ENCODE measurements around the gene RAB33A. TPM values are rescaled to one million over a fixed set of nuclear protein-coding genes. Genes with fewer than 3 reads are reported as not detected.
A peak's percentile ranks its signal among the peaks of the same experiment; 100 is the strongest.

RAB33A gene
- polyA plus RNA-seq, 1 donor from 2014 or later, result 74.7 TPM

- Histone ChIP-seq H4K20me1 (ENCODE audit: insufficient read depth) (no peaks in the 10 kb centered on the region), H3K79me2 (replicated peaks; ENCODE audit: insufficient read depth, low read length) (peaks cover 5% of the 10 kb centered on the region), H2AFZ (ENCODE audit: low read depth, low read length) (no peak overlapping the region), H3K27ac (ENCODE audit: low read length) (no peak overlapping the region), H3K4me3 (ENCODE audit: low read length) (no peak overlapping the region), H3K36me3 (ENCODE audit: insufficient read depth, low read length) (no peaks in the 10 kb centered on the region), H3K27me3 (ENCODE audit: insufficient read depth, low read depth, low read length) (no peaks in the 10 kb centered on the region), H3F3A (ENCODE audit: insufficient read depth, low read length, poor library complexity, severe bottlenecking) (no peaks in the 10 kb centered on the region), H3K9ac (ENCODE audit: low read length) (no peak overlapping the region), H3K4me2 (ENCODE audit: low read length) (no peak overlapping the region), H3K9me3 (ENCODE audit: low read length) (no peaks in the 10 kb centered on the region), H3K9me2 (ENCODE audit: insufficient read depth, low read length) (no peaks in the 10 kb centered on the region)
- no peak for TF ChIP-seq CTCF (IDR thresholded peaks at IDR 0.05; ENCODE audit: poor library complexity, severe bottlenecking)
- no peak for TF ChIP-seq SMC3 (conservative IDR thresholded peaks at IDR 0.05; ENCODE audit: poor library complexity)
- TF ChIP-seq MXI1 (conservative IDR thresholded peaks at IDR 0.05; ENCODE audit: poor library complexity, severe bottlenecking), result no peak
- TF ChIP-seq RAD21 (conservative IDR thresholded peaks at IDR 0.05), result no peak
- no peak for TF ChIP-seq TAF1 (IDR thresholded peaks at IDR 0.05; ENCODE audit: low read depth)
- no peak for TF ChIP-seq REST (IDR thresholded peaks at IDR 0.05; ENCODE audit: borderline replicate concordance)
- no peak for TF ChIP-seq EZH2 (IDR thresholded peaks at IDR 0.05; ENCODE audit: borderline replicate concordance, insufficient read depth, low read length, poor library complexity, severe bottlenecking)
- no peak for TF ChIP-seq EP300 (conservative IDR thresholded peaks at IDR 0.05; ENCODE audit: poor library complexity, severe bottlenecking)
- no peak for TF ChIP-seq POLR2AphosphoS5 (IDR thresholded peaks at IDR 0.05)
These were observed 8.4 kb upstream of the RAB33A start for GRCh38 chrX:130163398-130163797.

- H3K9ac ChIP-seq (ENCODE audit: low read length), result peak overlapping the region; percentile 65
- peak overlapping the region; percentile 75 for H3K27ac ChIP-seq (ENCODE audit: low read length)
- H3K36me3 ChIP-seq (ENCODE audit: insufficient read depth, low read length), result no peaks in the 10 kb centered on the region
- no peaks in the 10 kb centered on the region for H3K27me3 ChIP-seq (ENCODE audit: insufficient read depth, low read depth, low read length)
- no peaks in the 10 kb centered on the region for H3K9me3 ChIP-seq (ENCODE audit: low read length)
- H3K4me3 ChIP-seq (ENCODE audit: low read length), result peak overlapping the region; percentile 79
- peak; percentile 71 for TF ChIP-seq MXI1 (conservative IDR thresholded peaks at IDR 0.05; ENCODE audit: poor library complexity, severe bottlenecking)
- TF ChIP-seq SMC3 (conservative IDR thresholded peaks at IDR 0.05; ENCODE audit: poor library complexity), result no peak
- H3K9me2 ChIP-seq (ENCODE audit: insufficient read depth, low read length), result no peaks in the 10 kb centered on the region
- no peaks in the 10 kb centered on the region for H4K20me1 ChIP-seq (ENCODE audit: insufficient read depth)
- no peak overlapping the region for H2AFZ ChIP-seq (ENCODE audit: low read depth, low read length)
- peak overlapping the region; percentile 48 for H3K4me2 ChIP-seq (ENCODE audit: low read length)
- H3K79me2 ChIP-seq (replicated peaks; ENCODE audit: insufficient read depth, low read length), result peaks cover 5% of the 10 kb centered on the region
- H3F3A ChIP-seq (ENCODE audit: insufficient read depth, low read length, poor library complexity, severe bottlenecking), result no peaks in the 10 kb centered on the region
These were observed 6.5 kb upstream of the RAB33A start for GRCh38 chrX:130165181-130165702.
